OCI-LY1 (cell line): Measurements from ENCODE around the gene SLC25A18.

ENCODE experiments used
- H2AFZ ChIP-seq: fragments of 200-600 bp; sonication (generic), shearing (Covaris generic); 2 replicates; pipeline ENCODE4 v1.6.0; 2014; ENCODE audit warnings: antibody characterized with exemption, mild to moderate bottlenecking, low read length
- H3F3A ChIP-seq: fragments of 200-600 bp; sonication (generic), shearing (Covaris generic); 2 replicates; pipeline ENCODE4 v1.6.0; 2014; ENCODE audit warnings: mild to moderate bottlenecking, antibody characterized with exemption, low read length, moderate library complexity; ENCODE audit not compliant: insufficient read depth
- H3K27ac ChIP-seq: fragments of 200-600 bp; sonication (generic); 2 replicates; pipeline ENCODE4 v1.5.1; 2014; ENCODE audit warnings: low read length, mixed run types, mild to moderate bottlenecking, low read depth; ENCODE audit not compliant: poor library complexity, severe bottlenecking
- H3K27me3 ChIP-seq: fragments of 200-600 bp; sonication (generic); 2 replicates; pipeline ENCODE4 v1.6.0; 2014; ENCODE audit warnings: antibody characterized with exemption, mild to moderate bottlenecking, low read length, moderate library complexity; ENCODE audit not compliant: insufficient read depth
- H3K36me3 ChIP-seq: fragments of 200-600 bp; sonication (generic); 2 replicates; pipeline ENCODE4 v1.6.1; 2014; ENCODE audit warnings: mild to moderate bottlenecking, antibody characterized with exemption, low read length, moderate library complexity, mixed read lengths; ENCODE audit not compliant: insufficient read depth
- H3K4me1 ChIP-seq: fragments of 200-600 bp; sonication (generic); 2 replicates; pipeline ENCODE4 v1.5.1; 2014; ENCODE audit warnings: mild to moderate bottlenecking, low read length, moderate library complexity; ENCODE audit not compliant: insufficient read depth, severe bottlenecking
- H3K4me2 ChIP-seq: fragments of 200-600 bp; sonication (generic), shearing (Covaris generic); 2 replicates; pipeline ENCODE4 v1.6.1; 2014; ENCODE audit warnings: low read length
- H3K4me3 ChIP-seq: fragments of 200-600 bp; sonication (generic); 2 replicates; pipeline ENCODE4 v1.5.1; 2014; ENCODE audit warnings: low read length, low read depth, mild to moderate bottlenecking, mixed read lengths; ENCODE audit not compliant: poor library complexity, severe bottlenecking
- H3K79me2 ChIP-seq: fragments of 200-600 bp; shearing (Covaris generic); 2 replicates; pipeline ENCODE4 v1.6.1; 2016; ENCODE audit warnings: mixed run types, low read length, mixed read lengths; ENCODE audit not compliant: insufficient read depth
- H3K9ac ChIP-seq: fragments of 200-600 bp; sonication (generic), shearing (Covaris generic); 2 replicates; pipeline ENCODE4 v1.6.1; 2014; ENCODE audit warnings: mild to moderate bottlenecking, low read length, mixed read lengths
- H3K9me2 ChIP-seq: fragments of 200-600 bp; sonication (generic), shearing (Covaris generic); 2 replicates; pipeline ENCODE4 v1.6.1; 2014; ENCODE audit warnings: low read depth, mild to moderate bottlenecking, low read length, mixed read lengths
- H3K9me3 ChIP-seq: fragments of 200-600 bp; shearing (Covaris generic); 2 replicates; pipeline ENCODE4 v1.6.1; 2014; ENCODE audit warnings: low read length, mixed read lengths
- H4K20me1 ChIP-seq: fragments of 200-600 bp; sonication (generic), shearing (Covaris generic); 2 replicates; pipeline ENCODE4 v1.6.0; 2016; ENCODE audit warnings: mild to moderate bottlenecking, low read length; ENCODE audit not compliant: insufficient read depth
- EZH2 ChIP-seq: fragments of 200-600 bp; sonication (generic), shearing (Covaris generic); IDR thresholded peaks from 2 replicates; pipeline ENCODE4 v1.8.0; 2017; ENCODE audit warnings: borderline replicate concordance, mixed run types, mild to moderate bottlenecking, antibody characterized with exemption, low read length, moderate library complexity, mixed read lengths
- TF ChIP-seq, protein P1 (sequence below): fragments of 200-600 bp; sonication (generic), shearing (Covaris generic); IDR thresholded peaks from 2 replicates; pipeline ENCODE4 v1.5.1; 2017; ENCODE audit warnings: mild to moderate bottlenecking, antibody characterized with exemption, low read length, moderate library complexity, mixed read lengths

Gene SLC25A18

DNA sequence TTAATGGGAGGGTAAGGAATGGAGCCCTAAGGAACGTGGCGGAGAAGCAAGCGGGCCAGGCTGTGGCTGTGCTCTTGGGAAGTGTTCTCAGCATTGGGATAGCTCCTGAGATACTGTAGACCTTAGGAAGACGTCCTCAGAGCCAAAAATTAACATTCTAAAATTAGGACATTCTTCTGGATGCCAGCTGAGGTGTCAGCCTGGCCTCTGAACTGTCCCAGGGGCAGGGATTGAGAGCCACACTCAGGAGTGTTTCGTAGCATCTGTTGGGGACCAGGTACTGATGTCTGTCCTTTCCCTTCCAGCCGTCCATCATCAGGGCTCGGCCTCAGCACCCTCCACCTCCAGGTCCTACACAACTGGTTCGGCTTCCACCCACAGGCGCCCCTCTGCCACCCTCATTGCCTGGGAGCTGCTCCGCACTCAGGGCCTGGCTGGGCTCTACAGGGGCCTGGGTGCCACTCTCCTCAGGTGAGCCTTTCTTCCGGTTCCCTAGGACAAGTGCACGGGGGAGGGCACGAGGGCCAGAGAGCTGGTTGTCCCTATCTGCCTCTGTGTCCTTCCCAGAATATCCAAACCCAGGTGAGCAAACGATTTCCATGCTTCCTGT lies 23.6 kb downstream of the SLC25A18 start:
- Histone ChIP-seq H3K27ac (no peak overlapping the region), H3K27me3 (no peaks in the 10 kb centered on the region), H3K9me2 (no peaks in the 10 kb centered on the region), H3K79me2 (no peaks in the 10 kb centered on the region), H4K20me1 (no peaks in the 10 kb centered on the region), H3K9me3 (no peaks in the 10 kb centered on the region), H3K4me1 (no peaks in the 10 kb centered on the region), H3F3A (no peaks in the 10 kb centered on the region), H3K9ac (no peak overlapping the region), H3K4me3 (no peak overlapping the region), H2AFZ (no peak overlapping the region), H3K4me2 (no peak overlapping the region), H3K36me3 (peaks cover 19% of the 10 kb centered on the region; the same call in 1 of the 2 replicates)
- TF ChIP-seq, protein P1, sequence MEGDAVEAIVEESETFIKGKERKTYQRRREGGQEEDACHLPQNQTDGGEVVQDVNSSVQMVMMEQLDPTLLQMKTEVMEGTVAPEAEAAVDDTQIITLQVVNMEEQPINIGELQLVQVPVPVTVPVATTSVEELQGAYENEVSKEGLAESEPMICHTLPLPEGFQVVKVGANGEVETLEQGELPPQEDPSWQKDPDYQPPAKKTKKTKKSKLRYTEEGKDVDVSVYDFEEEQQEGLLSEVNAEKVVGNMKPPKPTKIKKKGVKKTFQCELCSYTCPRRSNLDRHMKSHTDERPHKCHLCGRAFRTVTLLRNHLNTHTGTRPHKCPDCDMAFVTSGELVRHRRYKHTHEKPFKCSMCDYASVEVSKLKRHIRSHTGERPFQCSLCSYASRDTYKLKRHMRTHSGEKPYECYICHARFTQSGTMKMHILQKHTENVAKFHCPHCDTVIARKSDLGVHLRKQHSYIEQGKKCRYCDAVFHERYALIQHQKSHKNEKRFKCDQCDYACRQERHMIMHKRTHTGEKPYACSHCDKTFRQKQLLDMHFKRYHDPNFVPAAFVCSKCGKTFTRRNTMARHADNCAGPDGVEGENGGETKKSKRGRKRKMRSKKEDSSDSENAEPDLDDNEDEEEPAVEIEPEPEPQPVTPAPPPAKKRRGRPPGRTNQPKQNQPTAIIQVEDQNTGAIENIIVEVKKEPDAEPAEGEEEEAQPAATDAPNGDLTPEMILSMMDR = no peak
- no peak for TF ChIP-seq EZH2

DNA sequence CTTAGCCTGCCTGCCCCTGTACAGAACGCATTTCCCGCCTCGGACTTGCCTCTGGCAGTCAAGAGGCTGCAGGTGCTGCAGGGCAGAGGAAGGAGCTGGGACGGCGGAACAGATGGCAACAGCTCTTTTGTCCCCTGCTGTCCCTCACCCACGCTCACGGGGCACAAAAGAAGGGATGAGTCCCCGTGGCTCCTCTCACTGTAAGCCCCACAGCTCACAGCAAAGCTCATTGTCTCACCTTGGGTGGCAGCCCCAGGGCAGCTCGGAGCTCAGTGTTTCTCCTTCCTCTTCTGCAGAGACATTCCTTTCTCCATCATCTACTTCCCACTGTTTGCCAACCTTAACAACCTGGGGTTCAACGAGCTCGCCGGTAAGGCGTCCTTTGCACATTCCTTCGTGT lies 24.3 kb downstream of the SLC25A18 start:
- Histone ChIP-seq H3K27me3 (no peaks in the 10 kb centered on the region), H3K9ac (no peak overlapping the region), H3K4me2 (no peak overlapping the region), H3K27ac (no peak overlapping the region), H3K9me3 (no peaks in the 10 kb centered on the region), H3K79me2 (no peaks in the 10 kb centered on the region), H3K9me2 (no peaks in the 10 kb centered on the region), H4K20me1 (no peaks in the 10 kb centered on the region), H3K4me3 (no peak overlapping the region), H3F3A (no peaks in the 10 kb centered on the region), H3K36me3 (peaks cover 26% of the 10 kb centered on the region), H3K4me1 (no peaks in the 10 kb centered on the region), H2AFZ (no peak overlapping the region)
- TF ChIP-seq, protein P1 = no peak
- TF ChIP-seq EZH2 = no peak

DNA sequence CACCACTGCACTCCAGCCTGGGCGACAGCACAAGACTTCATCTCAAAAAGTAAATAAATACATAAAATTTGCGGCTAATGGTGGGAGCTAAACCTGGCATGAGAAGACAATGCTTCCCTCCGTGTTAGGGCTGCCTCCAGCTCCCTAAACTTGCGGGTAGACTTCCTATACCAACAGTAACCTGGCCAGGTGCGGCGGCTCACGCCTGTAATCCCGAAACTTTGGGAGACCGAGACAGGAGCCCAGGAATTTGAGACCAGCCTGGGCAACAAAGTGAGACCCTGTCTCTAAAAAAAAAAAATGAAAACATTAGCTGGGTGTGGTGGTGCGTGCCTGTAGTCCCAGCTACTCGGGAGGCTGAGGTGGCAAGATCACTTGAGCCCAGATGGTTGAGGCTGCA lies 25.3 kb downstream of the SLC25A18 start:
- H4K20me1 ChIP-seq = no peaks in the 10 kb centered on the region
- TF ChIP-seq, protein P1 = no peak
- no peak for TF ChIP-seq EZH2
- H3K9me3 ChIP-seq = no peaks in the 10 kb centered on the region

More for the DNA sequence above, 25.3 kb downstream of the SLC25A18 start:
- Histone ChIP-seq H3K9ac (no peak overlapping the region), H3K4me2 (no peak overlapping the region), H3K79me2 (no peaks in the 10 kb centered on the region), H3F3A (no peaks in the 10 kb centered on the region), H3K4me3 (no peak overlapping the region), H3K9me2 (no peaks in the 10 kb centered on the region), H3K27ac (no peak overlapping the region), H3K27me3 (no peaks in the 10 kb centered on the region), H3K36me3 (peaks cover 36% of the 10 kb centered on the region), H2AFZ (no peak overlapping the region), H3K4me1 (peaks cover 7% of the 10 kb centered on the region)
